H1 (cell line): Measurements from ENCODE around the gene ZNF747. TPM values are rescaled to one million over a fixed set of nuclear protein-coding genes. Genes with fewer than 3 reads are reported as not detected.

Source experiments
- ASH2L ChIP-seq: fragments of 200-600, 300-600 bp; sonication (generic); IDR thresholded peaks from one replicate; pipeline ENCODE4 v1.7.1; 2017; ENCODE audit warnings: low read length
- BACH1 ChIP-seq: IDR thresholded peaks from 2 replicates; pipeline ENCODE4 v1.6.1; 2012; ENCODE audit warnings: low read length, improper control_type of control experiment
- BCL11A ChIP-seq, 2 experiments: IDR thresholded peaks; one replicate each; pipeline ENCODE4 v1.6.1; 2011; ENCODE audit warnings: low read depth in 2 of 2, low read length in 2 of 2, mild to moderate bottlenecking in 2 of 2
- CBX5 ChIP-seq: fragments of 300-800, 300-1000 bp; sonication (generic); IDR thresholded peaks from 2 replicates; pipeline ENCODE4 v1.7.1; 2016; ENCODE audit warnings: antibody characterized with exemption, low read length, low read depth
- CBX8 ChIP-seq: fragments of 300-800, 300-1000 bp; sonication (generic); IDR thresholded peaks from 2 replicates; pipeline ENCODE4 v1.7.1; 2016; ENCODE audit warnings: low read depth, low read length, borderline replicate concordance
- CHD1 ChIP-seq: IDR thresholded peaks from 2 replicates; pipeline ENCODE4 v1.6.1; 2012; ENCODE audit warnings: low read depth, low read length, improper control_type of control experiment
- EP300 ChIP-seq, 2 experiments: IDR thresholded peaks; 1 replicate in 1 of 2; 2 replicates in 1 of 2; pipeline ENCODE4 v1.6.1; 2011 to 2012; ENCODE audit warnings: low read depth in 2 of 2, low read length in 2 of 2, mild to moderate bottlenecking in 2 of 2, borderline replicate concordance in 1 of 2, inconsistent platforms in 1 of 2, moderate library complexity in 1 of 2
- EZH2 ChIP-seq: fragments of 200-600 bp; sonication (generic); IDR thresholded peaks from 2 replicates; pipeline ENCODE4 v1.7.1; 2012; ENCODE audit warnings: low read depth, mild to moderate bottlenecking, moderate library complexity, low read length, inconsistent platforms; ENCODE audit not compliant: severe bottlenecking
- FOSL1 ChIP-seq: IDR thresholded peaks from 2 replicates; pipeline ENCODE4 v1.6.1; 2011; ENCODE audit warnings: mild to moderate bottlenecking, low read depth, low read length, moderate library complexity; ENCODE audit not compliant: insufficient read depth
- JUN ChIP-seq: IDR thresholded peaks from 2 replicates; pipeline ENCODE4 v1.6.1; 2011; ENCODE audit warnings: low read depth, mild to moderate bottlenecking, improper control_type of control experiment, low read length
- JUND ChIP-seq: IDR thresholded peaks from 2 replicates; pipeline ENCODE4 v1.6.1; 2011; ENCODE audit warnings: mild to moderate bottlenecking, improper control_type of control experiment, low read length
- MAFK ChIP-seq: IDR thresholded peaks from 2 replicates; pipeline ENCODE4 v1.6.1; 2012; ENCODE audit warnings: low read depth, mild to moderate bottlenecking, improper control_type of control experiment, low read length
- POLR2A ChIP-seq, 2 experiments: IDR thresholded peaks; 1 replicate in 1 of 2; 2 replicates in 1 of 2; pipeline ENCODE4 v1.6.1; 2011; ENCODE audit warnings: low read depth in 2 of 2, low read length in 2 of 2, mild to moderate bottlenecking in 2 of 2; ENCODE audit errors: control extremely low read depth in 1 of 2
- RFX5 ChIP-seq: IDR thresholded peaks from 2 replicates; pipeline ENCODE4 v1.6.1; 2011; ENCODE audit warnings: low read depth, low read length, improper control_type of control experiment, borderline replicate concordance
- RXRA ChIP-seq: IDR thresholded peaks from 2 replicates; pipeline ENCODE4 v1.6.1; 2011; ENCODE audit warnings: low read depth, mild to moderate bottlenecking, low read length, moderate library complexity; ENCODE audit not compliant: insufficient read depth
- SIX5 ChIP-seq: IDR thresholded peaks from 2 replicates; pipeline ENCODE4 v1.6.1; 2011; ENCODE audit warnings: mild to moderate bottlenecking, low read depth, low read length
- SP2 ChIP-seq: IDR thresholded peaks from 2 replicates; pipeline ENCODE4 v1.6.1; 2012; ENCODE audit warnings: mild to moderate bottlenecking, low read length, inconsistent platforms
- SUZ12 ChIP-seq: fragments of 200-600 bp; sonication (generic); IDR thresholded peaks from 2 replicates; pipeline ENCODE4 v1.6.1; 2012; ENCODE audit warnings: mild to moderate bottlenecking, inconsistent platforms, low read length, moderate library complexity, mixed read lengths
- TAF1 ChIP-seq: IDR thresholded peaks from 2 replicates; pipeline ENCODE4 v1.6.1; 2011; ENCODE audit warnings: mild to moderate bottlenecking, low read depth, low read length
- TBP ChIP-seq: IDR thresholded peaks from 2 replicates; pipeline ENCODE4 v1.6.1; 2011; ENCODE audit warnings: low read depth, low read length, improper control_type of control experiment
- ZNF274 ChIP-seq: IDR thresholded peaks from 2 replicates; pipeline ENCODE4 v1.7.0; 2012; ENCODE audit warnings: low read length, borderline replicate concordance; ENCODE audit errors: extremely low read depth
- polyA plus RNA-seq, 7 experiments: library from polyadenylated mRNA; depleted of rRNA in 3 of 7; stranded (reverse) in 5 of 7; unstranded in 2 of 7; fragments of >200 nt in 5 of 7; fragments of 200-250 nt in 2 of 7; gene quantifications; 1 replicate in 5 of 7; 2 replicates in 1 of 7; 4 replicates in 1 of 7; pipeline versions ENCODE4 v1.2.1 to v1.2.3, GENCODE V29; 2011 to 2013; ENCODE audit warnings: missing spikeins in 2 of 7, mixed read lengths in 2 of 7
- total RNA-seq: library from RNA; stranded (reverse); fragmentation: NEBNext Ultra II Directional; extraction: Animal tissue kit (Norgen Biotek cat#: 25700); gene quantifications from 2 replicates; pipeline ENCODE4 v1.2.1, GENCODE V29; 2021

Gene ZNF747
- total and polyA plus RNA-seq, 2 of the 8 experiments (the other 6 are each of a cell fraction or from before 2014, with no cell fraction given): 9.9 to 10.3 TPM

DNA sequence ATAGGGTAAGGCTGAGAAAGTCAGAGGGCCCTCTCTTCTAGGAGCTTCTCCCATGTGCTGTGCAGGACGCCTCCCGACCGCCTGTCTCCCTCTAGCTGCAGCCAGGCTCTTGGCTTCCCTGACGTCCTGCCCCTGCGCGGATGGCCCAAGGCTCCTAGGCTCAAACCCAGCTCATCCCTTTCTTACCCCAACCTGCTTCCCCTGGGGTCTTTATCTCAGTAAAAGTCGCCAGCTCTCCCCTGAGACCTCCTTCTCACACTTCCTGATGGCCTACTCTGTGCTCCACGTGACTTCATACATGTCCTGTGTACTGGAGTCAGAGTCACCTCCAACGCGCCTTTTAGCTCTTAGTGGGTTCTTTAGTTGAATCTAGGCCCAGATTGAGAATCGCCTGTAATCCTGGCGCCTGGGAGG is 1.1 kb upstream of the ZNF747 start (continued):
- no peak for TF ChIP-seq RFX5
- TF ChIP-seq CBX5: no peak
- no peak for TF ChIP-seq BACH1
- peak in 1 of 2 experiments; percentile 61; a peak in 1 of 3 replicates for TF ChIP-seq POLR2A (IDR thresholded peaks at IDR 0.05; ENCODE audit: control extremely low read depth in 1 of 2, low read depth in 2 of 2, low read length in 2 of 2)
- TF ChIP-seq ZNF274: no peak
- peak; percentile 65 for TF ChIP-seq TAF1
- no peak for TF ChIP-seq BCL11A (IDR thresholded peaks at IDR 0.05; ENCODE audit: low read depth in 2 of 2, low read length in 2 of 2)
- no peak for TF ChIP-seq SP2
- no peak for TF ChIP-seq TBP
- no peak for TF ChIP-seq SUZ12
- no peak for TF ChIP-seq JUND
- no peak for TF ChIP-seq CHD1
- no peak for TF ChIP-seq JUN
- TF ChIP-seq EZH2: no peak
- TF ChIP-seq CBX8: no peak
- TF ChIP-seq SIX5: no peak
- TF ChIP-seq FOSL1: no peak
- TF ChIP-seq RXRA: no peak
- no peak for TF ChIP-seq EP300 (IDR thresholded peaks at IDR 0.05; ENCODE audit: borderline replicate concordance in 1 of 2, low read depth in 2 of 2, low read length in 2 of 2)
- no peak for TF ChIP-seq ASH2L
- TF ChIP-seq MAFK: no peak
